ENCODE results near the gene PHACTR3.

PHACTR3 gene

GRCh38 chr20:59672576-59672975 lies 68.2 kb downstream of the PHACTR3 start:
- DNase-seq (ENCODE audit: low spot score), result no peak

DNA sequence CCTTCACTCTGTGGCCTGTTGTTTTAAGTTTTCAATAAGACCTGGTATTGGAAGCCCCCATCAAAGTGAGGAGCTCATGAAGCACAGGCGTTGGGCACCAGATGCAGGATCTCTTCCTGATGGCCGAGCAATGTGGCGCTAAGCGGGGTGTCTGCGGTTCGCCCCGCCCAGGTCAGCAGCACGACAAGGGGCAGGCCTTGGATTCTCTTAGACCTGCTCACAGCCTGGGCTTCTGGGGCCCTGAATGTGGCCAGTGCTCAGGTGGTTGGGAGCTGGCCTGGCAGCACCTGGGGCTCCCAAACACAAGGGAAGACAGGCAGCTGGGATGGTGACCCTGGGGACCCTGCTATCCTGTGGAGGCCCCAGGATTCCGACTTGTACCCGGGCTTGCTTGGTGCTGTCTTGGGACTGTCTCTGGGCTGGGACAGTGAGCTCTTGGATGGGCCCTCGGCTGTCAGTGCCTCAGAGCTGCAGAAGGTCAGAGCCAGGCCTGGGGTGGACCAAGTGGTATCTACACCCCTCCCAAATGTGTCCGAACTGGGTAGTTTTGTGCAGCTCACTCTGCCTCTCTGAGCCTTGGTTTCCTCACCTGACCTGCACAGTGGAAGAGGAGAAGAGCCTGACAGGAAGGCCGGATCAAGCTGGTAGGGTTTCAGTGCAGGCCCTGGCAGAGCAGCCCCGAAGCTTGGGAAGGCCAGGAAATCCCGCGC lies 69.1 kb downstream of the PHACTR3 start:
- DNase-seq (ENCODE audit: low spot score), result no peak

DNA sequence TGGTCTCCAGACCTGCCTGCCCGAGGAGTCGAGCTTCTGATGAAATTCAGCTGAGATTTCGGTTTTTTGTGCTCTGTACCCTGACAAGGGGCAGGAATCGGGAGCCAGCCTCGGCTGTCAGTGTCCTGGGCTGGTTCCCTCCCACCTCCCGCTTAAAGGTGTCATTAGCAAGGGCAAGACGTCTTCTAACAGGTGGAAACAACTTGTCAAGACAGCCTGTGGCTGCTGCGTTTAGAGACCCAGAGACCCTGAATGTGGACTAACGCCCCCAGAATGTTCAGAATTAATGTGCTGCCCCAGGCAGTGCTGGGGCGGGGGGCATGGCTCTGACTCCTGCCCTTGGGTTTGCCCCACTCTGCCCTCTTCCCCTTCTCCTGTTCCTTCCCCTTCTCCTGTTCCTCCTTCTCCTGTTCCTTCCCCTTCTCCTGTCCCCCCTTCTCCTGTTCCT lies 69.7 kb downstream of the PHACTR3 start:
- DNase-seq (ENCODE audit: low spot score), result no peak

GRCh38 chr20:59676126-59676850 lies 71.9 kb downstream of the PHACTR3 start:
- no peak for DNase-seq (ENCODE audit: low spot score)

- DNase-seq (ENCODE audit: low spot score), result no peak
Observed at GRCh38 chr20:59676851-59677182, 72.5 kb downstream of the PHACTR3 start.

DNA sequence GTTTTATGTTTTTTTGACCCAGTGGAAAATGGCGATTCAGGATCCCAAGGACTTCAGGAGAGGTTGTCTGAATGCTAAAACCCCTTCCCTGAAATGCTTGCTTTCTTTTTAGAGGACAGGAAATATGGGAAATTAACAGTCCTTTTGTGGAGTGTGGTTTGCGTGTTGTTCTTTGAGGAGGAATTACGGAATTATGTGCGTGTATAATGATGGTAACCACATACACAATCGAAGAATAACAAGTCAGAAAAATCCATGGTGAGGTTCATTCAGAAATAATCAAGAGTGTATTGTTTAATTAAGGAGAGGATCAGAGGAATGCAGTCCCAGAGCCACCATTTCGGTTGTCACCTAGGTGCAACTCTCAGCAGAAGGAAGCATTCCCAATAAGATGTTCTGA lies 73.2 kb downstream of the PHACTR3 start:
- no peak for DNase-seq (ENCODE audit: low spot score)

DNA sequence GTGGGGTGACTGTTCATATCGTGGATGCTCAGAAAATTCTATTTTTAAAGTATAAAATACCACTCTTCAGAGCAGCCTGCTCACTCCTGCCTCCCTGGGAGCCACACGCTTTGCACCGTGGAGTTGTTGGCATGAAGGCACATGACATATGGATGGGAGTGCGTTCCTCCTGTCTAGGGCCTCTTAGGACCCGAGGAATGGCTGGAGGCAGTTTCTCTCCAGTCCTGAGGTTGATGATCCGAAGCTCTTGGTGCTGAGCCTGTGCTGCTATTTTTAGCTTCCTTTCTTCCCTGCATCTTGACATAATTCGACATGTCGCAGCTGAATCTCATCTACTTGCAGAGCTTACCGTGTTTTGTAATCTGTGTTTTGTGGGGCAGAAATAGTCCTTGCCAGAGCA lies 73.9 kb downstream of the PHACTR3 start:
- no peak for DNase-seq (ENCODE audit: low spot score)

GRCh38 chr20:59678951-59679350 lies 74.6 kb downstream of the PHACTR3 start:
- DNase-seq (ENCODE audit: low spot score), result no peak

DNA sequence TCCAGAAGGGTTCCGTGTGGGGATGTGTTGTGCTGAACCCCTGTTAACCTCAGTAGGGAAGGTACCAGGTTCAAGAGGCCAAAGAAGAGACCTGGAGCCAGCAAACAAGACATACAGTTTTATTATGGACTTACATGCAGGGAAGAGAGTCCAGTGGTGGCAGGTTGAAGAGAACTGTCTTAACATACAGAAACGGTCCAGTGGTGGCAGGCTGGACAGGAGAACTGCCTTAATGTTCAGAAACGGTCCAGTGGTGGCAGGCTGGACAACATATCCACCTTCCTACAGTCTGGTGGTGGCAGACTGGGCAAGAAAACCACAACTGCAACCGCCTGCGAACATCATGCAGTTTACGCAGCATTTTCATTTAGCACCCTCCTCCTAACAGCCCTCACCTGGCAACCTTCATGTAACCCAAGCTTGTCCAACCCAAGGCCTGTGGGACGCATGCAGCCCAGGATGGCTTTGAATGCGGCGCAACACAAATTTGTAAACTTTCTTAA lies 75.9 kb downstream of the PHACTR3 start:
- no peak for DNase-seq (ENCODE audit: low spot score)

GRCh38 chr20:59680852-59681251 lies 76.5 kb downstream of the PHACTR3 start:
- no peak for DNase-seq (ENCODE audit: low spot score)

GRCh38 chr20:59682603-59683002 lies 78.3 kb downstream of the PHACTR3 start:
- no peak for DNase-seq (ENCODE audit: low spot score)

DNA sequence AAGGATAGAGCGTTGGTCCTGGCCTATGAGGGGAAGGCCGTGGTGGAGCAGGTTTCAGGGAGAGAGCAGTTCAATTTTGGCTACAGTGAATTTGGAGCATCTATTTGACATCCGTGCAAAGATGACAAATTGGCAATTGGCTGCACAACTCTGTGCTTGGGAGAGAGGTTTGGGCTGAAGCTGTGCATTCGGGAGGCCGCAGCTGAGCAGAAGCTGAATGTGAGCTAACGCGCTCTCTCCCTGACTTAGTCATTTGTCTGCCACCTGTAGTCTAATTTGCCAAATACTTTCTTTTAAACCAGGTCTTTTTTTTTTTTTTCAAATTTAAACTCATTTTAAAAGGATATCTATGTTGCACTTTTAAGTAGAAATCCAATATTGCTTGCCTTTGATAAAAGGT lies 78.8 kb downstream of the PHACTR3 start:
- no peak for DNase-seq (ENCODE audit: low spot score)

DNA sequence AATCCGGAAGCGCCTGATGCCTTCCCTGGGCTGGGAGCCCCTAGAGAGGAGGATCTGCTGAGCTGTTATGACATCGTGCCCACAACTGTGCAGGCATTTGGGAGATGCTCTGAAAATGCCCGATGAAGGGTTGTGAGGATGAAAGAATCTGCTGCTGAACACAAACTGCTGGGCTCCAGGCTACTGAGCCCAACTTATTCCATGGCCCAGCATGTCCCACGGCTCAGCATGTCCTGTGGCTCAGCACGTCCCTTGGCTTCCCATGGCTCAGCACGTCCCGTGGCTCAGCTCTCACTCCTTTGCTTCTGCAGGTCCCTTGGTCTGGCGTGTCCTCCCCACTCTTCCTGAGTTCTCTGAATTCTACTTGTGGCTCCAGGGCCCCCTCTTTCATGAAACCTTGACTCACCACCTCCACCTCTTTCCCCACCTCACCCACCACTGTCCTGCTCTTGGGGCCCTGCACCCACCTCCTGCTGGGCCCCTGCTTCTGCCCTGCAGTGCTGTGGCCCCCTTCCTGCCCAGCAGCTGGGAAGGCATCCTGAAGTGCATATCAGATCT lies 80.4 kb downstream of the PHACTR3 start:
- DNase-seq (ENCODE audit: low spot score), result no peak

DNA sequence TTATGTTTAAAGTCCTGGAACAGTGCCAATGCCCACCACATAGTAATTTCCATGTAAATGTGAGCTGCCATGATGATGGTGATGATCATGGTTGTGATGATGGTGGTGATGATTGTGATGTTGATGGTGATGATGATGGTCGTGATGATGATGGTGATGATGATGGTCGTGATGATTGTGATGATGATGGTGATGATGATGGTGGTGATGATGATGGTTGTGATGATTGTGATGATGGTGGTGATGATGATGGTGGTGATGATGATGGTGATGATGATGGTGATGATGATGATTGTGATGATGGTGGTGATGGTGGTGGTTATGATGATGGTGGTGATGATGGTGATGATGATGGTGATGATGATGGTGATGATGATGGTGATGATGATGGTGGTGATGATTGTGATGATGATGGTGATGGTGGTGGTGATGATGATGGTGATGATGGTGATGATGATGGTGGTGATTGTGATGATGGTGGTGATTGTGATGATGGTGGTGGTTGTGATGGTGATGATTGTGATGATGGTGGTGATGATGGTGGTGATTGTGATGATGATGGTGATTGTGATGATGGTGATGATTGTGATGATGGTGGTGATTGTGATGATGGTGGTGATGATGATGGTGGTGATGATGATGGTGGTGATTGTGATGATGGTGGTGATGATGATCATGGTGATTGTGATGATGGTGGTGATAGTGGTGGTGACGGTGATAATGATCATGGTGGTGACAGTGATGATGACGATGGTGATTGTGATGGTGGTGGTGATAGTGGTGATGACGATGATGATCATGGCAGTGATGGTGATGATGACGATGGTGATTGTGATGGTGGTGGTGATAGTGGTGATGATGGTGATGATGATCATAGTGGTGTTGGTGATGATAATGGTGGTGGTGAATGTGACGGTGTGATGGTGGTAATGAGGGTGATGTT lies 82.3 kb downstream of the PHACTR3 start:
- no peak for DNase-seq (ENCODE audit: low spot score)

GRCh38 chr20:59688356-59688755 lies 84.0 kb downstream of the PHACTR3 start:
- no peak for DNase-seq (ENCODE audit: low spot score)

- DNase-seq (ENCODE audit: low spot score), result no peak
Observed at GRCh38 chr20:59688999-59689398, 84.7 kb downstream of the PHACTR3 start.

DNA sequence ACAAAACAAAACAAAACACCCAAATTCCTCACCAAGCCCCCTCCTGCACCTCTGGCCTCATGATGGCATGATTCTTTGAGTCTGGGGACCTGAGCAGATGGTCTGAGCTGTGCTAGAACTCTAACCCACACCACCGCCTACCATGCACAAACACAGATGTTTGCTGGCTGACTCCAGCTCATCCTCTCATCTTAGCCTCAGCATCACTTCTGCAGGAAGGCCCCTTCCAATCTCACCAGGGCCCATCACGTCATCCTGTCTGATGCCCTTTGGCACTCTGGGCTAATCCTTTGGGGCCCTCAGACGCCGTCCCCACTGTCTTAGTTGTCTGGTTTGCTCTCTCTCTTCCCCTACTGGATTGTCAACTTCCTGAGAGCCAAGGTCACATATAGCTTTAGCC lies 85.8 kb downstream of the PHACTR3 start:
- DNase-seq (ENCODE audit: low spot score), result no peak

GRCh38 chr20:59690976-59691375 lies 86.6 kb downstream of the PHACTR3 start:
- no peak for DNase-seq (ENCODE audit: low spot score)

GRCh38 chr20:59692139-59692538 lies 87.8 kb downstream of the PHACTR3 start:
- no peak for DNase-seq (ENCODE audit: low spot score)

DNA sequence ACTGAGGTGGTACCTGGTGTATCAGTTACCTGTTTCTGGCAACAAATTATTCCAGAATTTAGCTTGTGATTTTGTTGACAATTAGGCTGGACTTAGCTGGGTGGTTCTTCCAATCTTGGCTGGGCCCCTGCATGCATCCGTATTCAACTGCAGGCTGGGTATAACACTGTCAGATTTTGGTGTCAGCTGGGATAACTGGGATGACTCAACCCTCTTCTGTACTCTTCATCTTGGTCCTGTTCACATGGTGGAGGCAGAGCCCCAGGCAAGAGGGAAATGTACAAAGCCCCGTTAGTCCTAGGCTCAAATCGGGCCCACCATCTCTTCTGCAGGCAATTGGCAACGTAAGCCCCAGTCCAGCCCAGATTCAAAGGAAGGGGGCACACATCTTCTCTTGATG lies 89.2 kb downstream of the PHACTR3 start:
- no peak for DNase-seq (ENCODE audit: low spot score)

DNA sequence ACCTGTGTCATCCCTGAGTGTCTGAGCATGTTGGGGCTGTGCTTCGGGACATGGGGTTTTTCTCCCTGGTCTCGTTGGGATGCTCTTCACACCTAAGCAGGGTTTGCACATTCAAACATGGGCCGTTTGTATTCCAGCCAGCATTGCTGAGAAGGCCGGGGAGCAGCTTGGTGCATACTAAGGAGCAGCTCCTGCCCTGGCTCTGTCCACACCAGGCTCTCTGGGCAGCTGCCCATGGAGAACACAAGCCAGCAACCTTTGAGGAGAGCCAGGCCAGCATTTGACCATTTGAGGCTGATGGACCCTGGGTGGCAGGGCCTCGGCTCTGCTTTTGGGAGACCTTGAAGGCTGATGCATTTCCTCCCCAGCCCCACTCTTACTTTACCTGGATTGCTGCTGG lies 92.1 kb downstream of the PHACTR3 start:
- DNase-seq (ENCODE audit: low spot score), result no peak

GRCh38 chr20:59697068-59697467 lies 92.7 kb downstream of the PHACTR3 start:
- DNase-seq (ENCODE audit: low spot score), result no peak
